IMR-90 (cell line): ENCODE results near the gene SCNN1B. TPM values are rescaled to one million over a fixed set of nuclear protein-coding genes. Genes with fewer than 3 reads are reported as not detected.

Experiments used
- ATAC-seq: fragments of 200-7000 bp; cut with Tn5 transposase; 2 replicates; pipeline ENCODE4 v1.9.1; 2020; ENCODE audit warnings: low read depth, mild to moderate bottlenecking, moderate library complexity
- BruUV-seq: library from RNA; stranded (reverse); fragments of 400-500 nt; replicated peaks from 2 replicates; lab custom pipeline; 2021; lab: Mats Ljungman, UMichigan
- CTCF ChIA-PET: fragments of 300-600 bp; formaldehyde crosslinking; extraction: SDS; loops from one replicate; lab custom pipeline; 2021; ENCODE audit warnings: antibody characterized with exemption; lab: Yijun Ruan, JAX
- POLR2A ChIA-PET: fragments of 300-600 bp; sonication (Branson Sonifier 250); formaldehyde crosslinking; loops from one replicate; lab custom pipeline; 2022; ENCODE audit warnings: antibody characterized with exemption; ENCODE audit not compliant: unreplicated experiment; lab: Charles Lee
- DNase-seq: peaks from one replicate; pipeline ENCODE4 v3.0.0; 2013
- H2AFZ ChIP-seq: replicated peaks from 2 replicates; pipeline ENCODE3; 2013; ENCODE audit warnings: low read length, mild to moderate bottlenecking; ENCODE audit not compliant: poor library complexity
- H2AK5ac ChIP-seq: 2 replicates; pipeline ENCODE4 v1.6.1; 2013; ENCODE audit warnings: low read depth, low read length, inconsistent platforms
- H2AK9ac ChIP-seq: replicated peaks from 2 replicates; pipeline ENCODE3; 2013; ENCODE audit warnings: mild to moderate bottlenecking, low read depth, low read length, moderate library complexity; ENCODE audit not compliant: poor library complexity
- H2BK120ac ChIP-seq: 2 replicates; pipeline ENCODE4 v1.6.1; 2013; ENCODE audit warnings: low read depth, low read length, inconsistent platforms
- H2BK15ac ChIP-seq: 3 replicates; pipeline ENCODE4 v1.6.1; 2013; ENCODE audit warnings: low read depth, low read length, inconsistent platforms
- H2BK20ac ChIP-seq: 2 replicates; pipeline ENCODE4 v1.6.1; 2013; ENCODE audit warnings: low read depth, mild to moderate bottlenecking, inconsistent platforms, low read length, moderate library complexity
- H2BK5ac ChIP-seq: 2 replicates; pipeline ENCODE4 v1.6.1; 2013; ENCODE audit warnings: mild to moderate bottlenecking, low read depth, low read length, inconsistent platforms; ENCODE audit not compliant: poor library complexity, severe bottlenecking
- H3K14ac ChIP-seq: replicated peaks from 2 replicates; pipeline ENCODE4 v1.6.1; 2013; ENCODE audit warnings: low read depth, low read length, inconsistent platforms
- H3K18ac ChIP-seq: 2 replicates; pipeline ENCODE4 v1.6.1; 2013; ENCODE audit warnings: low read depth, low read length, control low read depth
- H3K23ac ChIP-seq: 2 replicates; pipeline ENCODE4 v1.6.1; 2013; ENCODE audit warnings: low read depth, low read length, inconsistent platforms
- H3K27ac ChIP-seq: 2 replicates; pipeline ENCODE4 v1.5.1; 2013; ENCODE audit warnings: mild to moderate bottlenecking, control low read depth, low read length; ENCODE audit not compliant: insufficient read depth
- H3K27me3 ChIP-seq: 2 replicates; pipeline ENCODE4 v1.6.1; 2013; ENCODE audit warnings: low read length; ENCODE audit not compliant: control insufficient read depth, insufficient read depth
- H3K36me3 ChIP-seq: 2 replicates; pipeline ENCODE4 v1.6.1; 2013; ENCODE audit warnings: low read length, mixed read lengths; ENCODE audit not compliant: control insufficient read depth, insufficient read depth
- H3K4ac ChIP-seq: 2 replicates; pipeline ENCODE4 v1.6.1; 2013; ENCODE audit warnings: low read depth, low read length, inconsistent platforms
- H3K4me1 ChIP-seq: 2 replicates; pipeline ENCODE4 v1.6.1; 2013; ENCODE audit warnings: low read length, mixed read lengths; ENCODE audit not compliant: control insufficient read depth, insufficient read depth
- H3K4me2 ChIP-seq: 2 replicates; pipeline ENCODE4 v1.6.1; 2013; ENCODE audit warnings: low read depth, mild to moderate bottlenecking, control low read depth, low read length, moderate library complexity
- H3K4me3 ChIP-seq: 2 replicates; pipeline ENCODE4 v1.5.1; 2013; ENCODE audit warnings: low read depth, mild to moderate bottlenecking, control low read depth, low read length, moderate library complexity; ENCODE audit not compliant: insufficient read depth
- H3K56ac ChIP-seq: 2 replicates; pipeline ENCODE4 v1.6.1; 2013; ENCODE audit warnings: low read length, inconsistent platforms; ENCODE audit not compliant: insufficient read depth; ENCODE audit errors: extremely low read depth
- H3K79me1 ChIP-seq, 2 experiments: 2 replicates each; pipeline ENCODE4 v1.6.1; 2013; ENCODE audit warnings: low read length in 2 of 2, inconsistent platforms in 1 of 2, low read depth in 1 of 2
- H3K9ac ChIP-seq: 2 replicates; pipeline ENCODE4 v1.6.1; 2013; ENCODE audit warnings: low read depth, low read length, control low read depth
- H3K9me1 ChIP-seq: 2 replicates; pipeline ENCODE4 v1.6.1; 2013; ENCODE audit warnings: low read length, inconsistent platforms; ENCODE audit not compliant: insufficient read depth
- H3K9me3 ChIP-seq: 2 replicates; pipeline ENCODE4 v1.6.1; 2013; ENCODE audit warnings: low read length; ENCODE audit not compliant: control insufficient read depth, insufficient read depth
- H4K20me1 ChIP-seq: 2 replicates; pipeline ENCODE4 v1.6.1; 2013; ENCODE audit warnings: low read length, inconsistent platforms; ENCODE audit not compliant: insufficient read depth
- H4K5ac ChIP-seq: 2 replicates; pipeline ENCODE4 v1.6.1; 2013; ENCODE audit warnings: mild to moderate bottlenecking, low read depth, low read length, control low read depth
- H4K8ac ChIP-seq, 2 experiments: 2 replicates each; pipeline ENCODE4 v1.6.1; 2013; ENCODE audit warnings: low read depth in 2 of 2, low read length in 2 of 2, control low read depth in 1 of 2, inconsistent platforms in 1 of 2
- H4K91ac ChIP-seq: 2 replicates; pipeline ENCODE4 v1.6.1; 2013; ENCODE audit warnings: low read depth, low read length, inconsistent platforms; ENCODE audit not compliant: insufficient read depth
- CEBPB ChIP-seq: IDR thresholded peaks from 2 replicates; pipeline ENCODE4 v1.6.1; 2012; ENCODE audit warnings: low read depth, low read length, improper control_type of control experiment
- MAFK ChIP-seq: IDR thresholded peaks from 2 replicates; pipeline ENCODE4 v1.6.1; 2012; ENCODE audit warnings: low read depth, low read length, improper control_type of control experiment
- RAD21 ChIP-seq: IDR thresholded peaks from 2 replicates; pipeline ENCODE4 v1.6.1; 2012; ENCODE audit warnings: low read length, improper control_type of control experiment
- RFX5 ChIP-seq: IDR thresholded peaks from 2 replicates; pipeline ENCODE4 v1.8.0; 2012; ENCODE audit warnings: low read depth, mild to moderate bottlenecking, low read length, moderate library complexity
- SMC3 ChIP-seq: fragments of 150-350 bp; IDR thresholded peaks from 2 replicates; pipeline ENCODE4 v1.6.1; 2016; ENCODE audit warnings: low read depth, mild to moderate bottlenecking, antibody characterized with exemption, low read length, moderate library complexity
- WGBS, 2 experiments: methylation state at CpG; one replicate each; pipeline versions ENCODE4 v1.1.5 to v1.1.7; 2013; ENCODE audit warnings: missing lambda C conversion rate in 2 of 2; ENCODE audit not compliant: insufficient read length in 1 of 2; ENCODE audit errors: extremely low coverage in 2 of 2; 5-methylcytosine and 5-hydroxymethylcytosine counted together
- dilution Hi-C: fragments of 300-500 bp; cut with HindIII; formaldehyde crosslinking; loops from one replicate; pipeline ENCODE4 v1.14.3; 2018; ENCODE audit warnings: low sequenced_read_pairs; ENCODE audit not compliant: unreplicated experiment
- in situ Hi-C: fragments of 300-500 bp; cut with MboI; formaldehyde crosslinking; loops from 3 replicates; pipeline ENCODE4 v1.14.3; 2019; ENCODE audit warnings: low sequenced_read_pairs, inconsistent platforms, mixed read lengths
- intact Hi-C: fragments of 100-400 bp; cut with micrococcal nuclease; formaldehyde crosslinking; loops from 2 replicates; pipeline ENCODE4 v1.10.0; 2022
- polyA plus RNA-seq, 3 experiments: library from polyadenylated mRNA; depleted of rRNA; stranded (reverse); fragments of >200 nt; gene quantifications; 2 replicates each; pipeline ENCODE4 v1.2.3, GENCODE V29; 2012; ENCODE audit warnings: low replicate concordance in 1 of 3
- total RNA-seq: library from RNA; depleted of rRNA; stranded (reverse); fragments of >200 nt; gene quantifications from 2 replicates; pipeline ENCODE4 v1.2.3, GENCODE V29; 2012

The SCNN1B gene
- total and polyA plus RNA-seq, 2 of the 4 experiments (the other 2 are of a cell fraction) = not detected

GRCh38 chr16:23374721-23375510 lies 72.8 kb downstream of the SCNN1B start:
- Histone ChIP-seq H2BK120ac (no peak overlapping the region), H3K79me1 (no peaks in the 10 kb centered on the region), H4K5ac (no peak overlapping the region), H3K4ac (no peak overlapping the region), H2BK15ac (no peak overlapping the region), H3K4me3 (no peak overlapping the region), H3K23ac (no peak overlapping the region), H2BK20ac (no peak overlapping the region), H3K9me1 (no peaks in the 10 kb centered on the region), H3K36me3 (no peaks in the 10 kb centered on the region), H2BK5ac (no peak overlapping the region), H2AFZ (no peak overlapping the region), H3K18ac (no peak overlapping the region), H2AK5ac (no peak overlapping the region), H3K14ac (no peak overlapping the region), H3K4me1 (no peaks in the 10 kb centered on the region), H4K20me1 (no peaks in the 10 kb centered on the region), H3K4me2 (no peak overlapping the region), H3K9ac (no peak overlapping the region), H3K9me3 (no peaks in the 10 kb centered on the region), H3K56ac (no peak overlapping the region), H4K8ac (no peak overlapping the region), H3K27ac (no peak overlapping the region), H3K27me3 (peaks cover 5% of the 10 kb centered on the region; the same call in 1 of the 2 replicates), H2AK9ac (no peak overlapping the region), H4K91ac (no peak overlapping the region)
- ChIA-PET POLR2A (no interaction called here), CTCF (no interaction called here)
- intact Hi-C loops = no loop called here
- no peak for TF ChIP-seq CEBPB
- no peak for TF ChIP-seq SMC3
- no peak for TF ChIP-seq RFX5
- no peak for TF ChIP-seq MAFK
- TF ChIP-seq RAD21 = no peak
- in situ Hi-C loops = no loop called here
- no peak for ATAC-seq
- no TSS peak for BruUV-seq
- dilution Hi-C loops = no loop called here
- DNase-seq = no peak
- WGBS, 2 experiments = 50% methylated on average over 2 of the region's 17 CpGs; no CpG with 5 or more reads in 1 of the 2 experiments
